HCEC 1CT (cell line): ENCODE results near the gene RPS18.
A peak's percentile ranks its signal among the peaks of the same experiment; 100 is the strongest.
"Not testable (repeated sequence)": the region's sequence is repeated elsewhere in the genome, so short reads cannot be mapped to it uniquely, and the experiment has no call there.

Experiments used
- DNase-seq: peaks from one replicate; pipeline ENCODE4 v3.0.0-alpha.2; 2017

Gene RPS18

GRCh38 chr6:33271468-33272274 lies at the start of gene RPS18, which contains the start of gene VPS52:
TSS of gene RPS18 (plus strand) at chr6:33272075. CDS start at chr6:33272120, 45 bp downstream.
TSS of gene VPS52 (minus strand) at chr6:33271876. CDS start at chr6:33271675, 201 bp downstream.
- peak; percentile 99 for DNase-seq

GRCh38 chr6:33226503-33227120 lies 45.3 kb upstream of the RPS18 start:
- not testable (repeated sequence) for DNase-seq

- DNase-seq = no peak
These were observed 36.6 kb upstream of the RPS18 start for GRCh38 chr6:33235221-33235634.

- no peak for DNase-seq
These were observed 35.5 kb upstream of the RPS18 start for GRCh38 chr6:33236328-33236727.

GRCh38 chr6:33236852-33237251 lies 35.0 kb upstream of the RPS18 start:
- DNase-seq = no peak

GRCh38 chr6:33237741-33238140 lies 34.1 kb upstream of the RPS18 start:
- DNase-seq = no peak

GRCh38 chr6:33241968-33242367 lies 29.9 kb upstream of the RPS18 start:
- no peak for DNase-seq

- DNase-seq = no peak
These were observed 28.4 kb upstream of the RPS18 start for GRCh38 chr6:33243476-33243875.

GRCh38 chr6:33247977-33248642 lies 23.8 kb upstream of the RPS18 start:
- DNase-seq = peak; percentile 79

- peak; percentile 60 for DNase-seq
These were observed 23.3 kb upstream of the RPS18 start for GRCh38 chr6:33248643-33248931.

GRCh38 chr6:33248932-33249731 lies 22.7 kb upstream of the RPS18 start:
- peak; percentile 100 for DNase-seq

GRCh38 chr6:33249732-33250630 lies 21.9 kb upstream of the RPS18 start:
- peak; percentile 80 for DNase-seq

GRCh38 chr6:33250731-33251130 lies 21.1 kb upstream of the RPS18 start:
- DNase-seq = no peak

GRCh38 chr6:33251395-33252012 lies 20.4 kb upstream of the RPS18 start:
- no peak for DNase-seq

GRCh38 chr6:33252759-33253158 lies 19.1 kb upstream of the RPS18 start:
- peak; percentile 57 for DNase-seq

- DNase-seq = no peak
These were observed 17.3 kb upstream of the RPS18 start for GRCh38 chr6:33254591-33254990.

- no peak for DNase-seq
These were observed 12.8 kb upstream of the RPS18 start for GRCh38 chr6:33259032-33259431.

GRCh38 chr6:33262490-33262889 lies 9.4 kb upstream of the RPS18 start:
- DNase-seq = not testable (repeated sequence)

GRCh38 chr6:33264015-33264414 lies 7.9 kb upstream of the RPS18 start:
- no peak for DNase-seq

GRCh38 chr6:33271117-33271467 lies 783 bp upstream of the RPS18 start:
- DNase-seq = peak; percentile 20

- DNase-seq = no peak
These were observed 627 bp downstream of the RPS18 start for GRCh38 chr6:33272275-33273128.
